HEK293 (cell line): Measurements from ENCODE around the gene PPP1R15B.

Experiments
- BCL11A ChIP-seq: fragments of 450-650 bp; formaldehyde crosslinking; IDR thresholded peaks from 2 replicates; pipeline ENCODE4 v1.5.1; 2016; ENCODE audit warnings: low read depth, missing biosample characterization, missing genetic modification characterization
- GFI1B ChIP-seq: fragments of 450-650 bp; formaldehyde crosslinking; IDR thresholded peaks from 2 replicates; pipeline ENCODE4 v1.5.1; 2016; ENCODE audit warnings: missing biosample characterization, missing genetic modification characterization
- HOXD13 ChIP-seq: sonication (generic); formaldehyde crosslinking; IDR thresholded peaks from 2 replicates; pipeline ENCODE4 v1.8.0; 2022; ENCODE audit warnings: missing genetic modification reagents, borderline replicate concordance
- SCRT1 ChIP-seq: fragments of 450-650 bp; formaldehyde crosslinking; IDR thresholded peaks from 2 replicates; pipeline ENCODE4 v1.5.1; 2016; ENCODE audit warnings: missing biosample characterization, missing genetic modification characterization, borderline replicate concordance
- SP2 ChIP-seq: fragments of 450-650 bp; formaldehyde crosslinking; IDR thresholded peaks from 2 replicates; pipeline ENCODE4 v1.5.1; 2016; ENCODE audit warnings: missing biosample characterization, missing genetic modification characterization
- TRIM28 ChIP-seq: IDR thresholded peaks from 2 replicates; pipeline ENCODE4 v1.6.1; 2011; ENCODE audit warnings: low read length, control low read depth, borderline replicate concordance
- ZBTB21 ChIP-seq: fragments of 450-650 bp; formaldehyde crosslinking; IDR thresholded peaks from 2 replicates; pipeline ENCODE4 v1.5.1; 2017; ENCODE audit warnings: missing biosample characterization, missing genetic modification characterization
- ZEB2 ChIP-seq: fragments of 450-650 bp; formaldehyde crosslinking; IDR thresholded peaks from 2 replicates; pipeline ENCODE4 v1.5.1; 2016; ENCODE audit warnings: missing biosample characterization, missing genetic modification characterization
- ZFP37 ChIP-seq: fragments of 450-650 bp; formaldehyde crosslinking; IDR thresholded peaks from 2 replicates; pipeline ENCODE4 v1.5.1; 2016; ENCODE audit warnings: missing biosample characterization, missing genetic modification characterization
- ZNF10 ChIP-seq: fragments of 450-650 bp; formaldehyde crosslinking; IDR thresholded peaks from 2 replicates; pipeline ENCODE4 v1.5.1; 2017; ENCODE audit warnings: missing biosample characterization, missing genetic modification characterization
- ZNF146 ChIP-seq: fragments of 450-650 bp; formaldehyde crosslinking; IDR thresholded peaks from 2 replicates; pipeline ENCODE4 v1.5.1; 2016; ENCODE audit warnings: missing biosample characterization, missing genetic modification characterization
- ZNF175 ChIP-seq: fragments of 450-650 bp; formaldehyde crosslinking; IDR thresholded peaks from 2 replicates; pipeline ENCODE4 v1.5.1; 2016; ENCODE audit warnings: missing biosample characterization, missing genetic modification characterization
- ZNF2 ChIP-seq: fragments of 450-650 bp; formaldehyde crosslinking; IDR thresholded peaks from 2 replicates; pipeline ENCODE4 v1.5.1; 2016; ENCODE audit warnings: missing biosample characterization, missing genetic modification characterization
- ZNF211 ChIP-seq: fragments of 450-650 bp; formaldehyde crosslinking; IDR thresholded peaks from 2 replicates; pipeline ENCODE4 v1.5.1; 2016; ENCODE audit warnings: low read depth, missing biosample characterization, missing genetic modification characterization
- ZNF214 ChIP-seq: fragments of 450-650 bp; formaldehyde crosslinking; IDR thresholded peaks from 2 replicates; pipeline ENCODE4 v1.5.1; 2017; ENCODE audit warnings: missing biosample characterization, mild to moderate bottlenecking, missing genetic modification characterization, borderline replicate concordance
- ZNF274 ChIP-seq, 2 experiments: fragments of 200-500 bp in 1 of 2; fragments of 450-650 bp in 1 of 2; sonication (Bioruptor generic) in 1 of 2; formaldehyde crosslinking in 1 of 2; IDR thresholded peaks; 2 replicates each; pipeline versions ENCODE4 v1.5.1 to v1.6.1; 2014 to 2016; ENCODE audit warnings: borderline replicate concordance in 1 of 2, inconsistent platforms in 1 of 2, low read length in 1 of 2, missing biosample characterization in 1 of 2, missing genetic modification characterization in 1 of 2
- ZNF366 ChIP-seq: fragments of 450-650 bp; formaldehyde crosslinking; conservative IDR thresholded peaks from 2 replicates; pipeline ENCODE4 v1.5.1; 2016; ENCODE audit warnings: missing biosample characterization, missing genetic modification characterization
- ZNF391 ChIP-seq: fragments of 450-650 bp; formaldehyde crosslinking; IDR thresholded peaks from 2 replicates; pipeline ENCODE4 v1.5.1; 2016; ENCODE audit warnings: low read depth, missing biosample characterization, missing genetic modification characterization, borderline replicate concordance
- ZNF514 ChIP-seq: fragments of 450-650 bp; formaldehyde crosslinking; IDR thresholded peaks from 2 replicates; pipeline ENCODE4 v1.5.1; 2016; ENCODE audit warnings: missing biosample characterization, missing genetic modification characterization
- ZNF529 ChIP-seq: fragments of 450-650 bp; formaldehyde crosslinking; IDR thresholded peaks from 2 replicates; pipeline ENCODE4 v1.5.1; 2017; ENCODE audit warnings: missing genetic modification characterization, missing biosample characterization; ENCODE audit not compliant: insufficient replicate concordance
- ZNF596 ChIP-seq: fragments of 450-650 bp; IDR thresholded peaks from 2 replicates; pipeline ENCODE4 v1.5.0; 2018; ENCODE audit warnings: missing biosample characterization, mild to moderate bottlenecking, missing genetic modification characterization, moderate library complexity
- ZNF701 ChIP-seq: fragments of 450-650 bp; formaldehyde crosslinking; IDR thresholded peaks from 2 replicates; pipeline ENCODE4 v1.5.1; 2016; ENCODE audit warnings: missing biosample characterization, missing genetic modification characterization
- ZNF76 ChIP-seq: fragments of 450-650 bp; formaldehyde crosslinking; IDR thresholded peaks from 2 replicates; pipeline ENCODE4; 2016; ENCODE audit warnings: low read depth, missing biosample characterization, missing genetic modification characterization, borderline replicate concordance
- ZNF777 ChIP-seq: fragments of 450-650 bp; formaldehyde crosslinking; IDR thresholded peaks from 2 replicates; pipeline ENCODE4 v1.5.1; 2017; ENCODE audit warnings: missing biosample characterization, missing genetic modification characterization, borderline replicate concordance
- ZNF785 ChIP-seq: fragments of 450-650 bp; formaldehyde crosslinking; IDR thresholded peaks from 2 replicates; pipeline ENCODE4 v1.5.1; 2016; ENCODE audit warnings: missing biosample characterization, missing genetic modification characterization
- ZNF830 ChIP-seq: fragments of 450-650 bp; IDR thresholded peaks from 2 replicates; pipeline ENCODE4 v1.5.0; 2018; ENCODE audit warnings: missing biosample characterization, missing genetic modification characterization, low read depth, mild to moderate bottlenecking, moderate library complexity
- ZNF843 ChIP-seq: fragments of 450-650 bp; formaldehyde crosslinking; IDR thresholded peaks from 2 replicates; pipeline ENCODE4 v1.5.1; 2016; ENCODE audit warnings: missing biosample characterization, missing genetic modification characterization
- TF ChIP-seq, protein P1 (sequence below): fragments of 450-650 bp; formaldehyde crosslinking; IDR thresholded peaks from 2 replicates; pipeline ENCODE4 v1.5.1; 2016; ENCODE audit warnings: missing biosample characterization, missing genetic modification characterization
- TF ChIP-seq, protein P2 (sequence below): fragments of 450-650 bp; formaldehyde crosslinking; IDR thresholded peaks from 2 replicates; pipeline ENCODE4 v1.5.1; 2016; ENCODE audit warnings: missing biosample characterization, missing genetic modification characterization
- TF ChIP-seq, protein P3 (sequence below): fragments of 450-650 bp; formaldehyde crosslinking; IDR thresholded peaks from 2 replicates; pipeline ENCODE4 v1.5.1; 2017; ENCODE audit warnings: missing biosample characterization, missing genetic modification characterization
- TF ChIP-seq, protein P4 (sequence below): fragments of 450-650 bp; formaldehyde crosslinking; IDR thresholded peaks from 2 replicates; pipeline ENCODE4 v1.5.1; 2016; ENCODE audit warnings: missing biosample characterization, missing genetic modification characterization
- TF ChIP-seq, protein P5 (sequence below): fragments of 450-650 bp; formaldehyde crosslinking; IDR thresholded peaks from 2 replicates; pipeline ENCODE4 v1.5.1; 2016; ENCODE audit warnings: missing biosample characterization, missing genetic modification characterization

The PPP1R15B gene

DNA sequence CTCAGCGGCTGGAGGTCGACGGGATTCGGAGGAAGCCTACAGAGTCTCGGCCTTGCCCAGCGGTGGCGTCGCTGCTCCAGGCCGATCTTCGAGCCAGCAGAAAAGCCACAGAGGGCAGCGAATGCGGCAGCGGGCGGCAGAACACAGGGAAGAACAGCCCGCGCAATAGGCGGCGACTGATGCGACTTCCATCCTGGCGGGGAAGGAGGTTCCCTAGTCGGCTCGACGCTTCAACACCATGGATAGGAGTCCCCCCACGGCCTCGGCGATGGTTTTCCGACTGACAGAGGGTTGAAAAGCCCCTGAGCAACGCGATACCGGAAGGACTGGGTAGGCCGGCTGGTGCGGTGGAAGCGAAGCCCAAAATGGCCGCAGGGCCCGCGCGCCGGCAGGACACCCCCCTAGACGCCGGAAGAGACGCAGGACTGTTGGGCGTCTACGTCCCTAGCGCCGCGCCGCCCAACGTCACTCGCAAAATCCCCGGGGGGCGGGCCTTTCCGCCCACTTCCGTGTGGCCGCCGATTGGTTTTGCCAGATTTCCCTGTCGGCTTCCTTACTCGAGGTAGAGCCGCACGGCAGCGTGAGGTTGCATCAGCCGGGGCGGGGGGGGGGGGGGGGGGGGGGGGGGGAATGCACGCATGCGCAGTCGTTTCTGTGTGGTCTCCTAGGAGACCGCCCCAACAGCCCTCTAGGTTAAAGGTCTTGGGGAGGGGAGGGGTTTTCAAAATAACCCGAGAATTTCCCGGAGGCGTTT lies at the start of gene PPP1R15B (continued):
- TF ChIP-seq BCL11A (tag by site-specific recombination) (no peak), ZEB2 (tag by site-specific recombination) (peak; percentile 79), ZNF146 (tag by site-specific recombination) (no peak), ZNF830 (no peak), ZNF514 (tag by site-specific recombination) (no peak), TRIM28 (peak; percentile 20; the same call in 1 of the 2 replicates), ZNF214 (tag by site-specific recombination) (no peak), ZNF843 (tag by site-specific recombination) (no peak), ZNF785 (tag by site-specific recombination) (no peak), ZNF391 (tag by site-specific recombination) (peak; percentile 26; the same call in 1 of the 2 replicates), ZNF274 (IDR thresholded peaks at IDR 0.05; ENCODE audit: low read length) (no peak), ZNF274 (tag by site-specific recombination; IDR thresholded peaks at IDR 0.05; ENCODE audit: borderline replicate concordance) (no peak), ZBTB21 (tag by site-specific recombination) (peak; percentile 95), ZNF701 (tag by site-specific recombination) (no peak), SCRT1 (tag by site-specific recombination) (no peak), ZNF175 (no peak), ZNF366 (tag by site-specific recombination) (no peak), ZNF10 (tag by site-specific recombination) (no peak), ZNF777 (tag by site-specific recombination) (no peak), HOXD13 (CRISPR knock-in tag) (no peak), ZNF211 (tag by site-specific recombination) (no peak), ZNF596 (no peak), ZNF76 (no peak; the same call in 1 of the 2 replicates), ZNF529 (tag by site-specific recombination) (no peak), SP2 (tag by site-specific recombination) (peak; percentile 91), ZFP37 (tag by site-specific recombination) (peak; percentile 64; the same call in 1 of the 2 replicates), GFI1B (no peak), ZNF2 (tag by site-specific recombination) (peak; percentile 58; the same call in 1 of the 2 replicates)
- TF ChIP-seq, protein P1, sequence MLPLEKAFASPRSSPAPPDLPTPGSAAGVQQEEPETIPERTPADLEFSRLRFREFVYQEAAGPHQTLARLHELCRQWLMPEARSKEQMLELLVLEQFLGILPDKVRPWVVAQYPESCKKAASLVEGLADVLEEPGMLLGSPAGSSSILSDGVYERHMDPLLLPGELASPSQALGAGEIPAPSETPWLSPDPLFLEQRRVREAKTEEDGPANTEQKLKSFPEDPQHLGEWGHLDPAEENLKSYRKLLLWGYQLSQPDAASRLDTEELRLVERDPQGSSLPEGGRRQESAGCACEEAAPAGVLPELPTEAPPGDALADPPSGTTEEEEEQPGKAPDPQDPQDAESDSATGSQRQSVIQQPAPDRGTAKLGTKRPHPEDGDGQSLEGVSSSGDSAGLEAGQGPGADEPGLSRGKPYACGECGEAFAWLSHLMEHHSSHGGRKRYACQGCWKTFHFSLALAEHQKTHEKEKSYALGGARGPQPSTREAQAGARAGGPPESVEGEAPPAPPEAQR (tag by site-specific recombination): no peak
- TF ChIP-seq, protein P2, sequence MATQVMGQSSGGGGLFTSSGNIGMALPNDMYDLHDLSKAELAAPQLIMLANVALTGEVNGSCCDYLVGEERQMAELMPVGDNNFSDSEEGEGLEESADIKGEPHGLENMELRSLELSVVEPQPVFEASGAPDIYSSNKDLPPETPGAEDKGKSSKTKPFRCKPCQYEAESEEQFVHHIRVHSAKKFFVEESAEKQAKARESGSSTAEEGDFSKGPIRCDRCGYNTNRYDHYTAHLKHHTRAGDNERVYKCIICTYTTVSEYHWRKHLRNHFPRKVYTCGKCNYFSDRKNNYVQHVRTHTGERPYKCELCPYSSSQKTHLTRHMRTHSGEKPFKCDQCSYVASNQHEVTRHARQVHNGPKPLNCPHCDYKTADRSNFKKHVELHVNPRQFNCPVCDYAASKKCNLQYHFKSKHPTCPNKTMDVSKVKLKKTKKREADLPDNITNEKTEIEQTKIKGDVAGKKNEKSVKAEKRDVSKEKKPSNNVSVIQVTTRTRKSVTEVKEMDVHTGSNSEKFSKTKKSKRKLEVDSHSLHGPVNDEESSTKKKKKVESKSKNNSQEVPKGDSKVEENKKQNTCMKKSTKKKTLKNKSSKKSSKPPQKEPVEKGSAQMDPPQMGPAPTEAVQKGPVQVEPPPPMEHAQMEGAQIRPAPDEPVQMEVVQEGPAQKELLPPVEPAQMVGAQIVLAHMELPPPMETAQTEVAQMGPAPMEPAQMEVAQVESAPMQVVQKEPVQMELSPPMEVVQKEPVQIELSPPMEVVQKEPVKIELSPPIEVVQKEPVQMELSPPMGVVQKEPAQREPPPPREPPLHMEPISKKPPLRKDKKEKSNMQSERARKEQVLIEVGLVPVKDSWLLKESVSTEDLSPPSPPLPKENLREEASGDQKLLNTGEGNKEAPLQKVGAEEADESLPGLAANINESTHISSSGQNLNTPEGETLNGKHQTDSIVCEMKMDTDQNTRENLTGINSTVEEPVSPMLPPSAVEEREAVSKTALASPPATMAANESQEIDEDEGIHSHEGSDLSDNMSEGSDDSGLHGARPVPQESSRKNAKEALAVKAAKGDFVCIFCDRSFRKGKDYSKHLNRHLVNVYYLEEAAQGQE: peak; percentile 59; the same call in 1 of the 2 replicates
- TF ChIP-seq, protein P3, sequence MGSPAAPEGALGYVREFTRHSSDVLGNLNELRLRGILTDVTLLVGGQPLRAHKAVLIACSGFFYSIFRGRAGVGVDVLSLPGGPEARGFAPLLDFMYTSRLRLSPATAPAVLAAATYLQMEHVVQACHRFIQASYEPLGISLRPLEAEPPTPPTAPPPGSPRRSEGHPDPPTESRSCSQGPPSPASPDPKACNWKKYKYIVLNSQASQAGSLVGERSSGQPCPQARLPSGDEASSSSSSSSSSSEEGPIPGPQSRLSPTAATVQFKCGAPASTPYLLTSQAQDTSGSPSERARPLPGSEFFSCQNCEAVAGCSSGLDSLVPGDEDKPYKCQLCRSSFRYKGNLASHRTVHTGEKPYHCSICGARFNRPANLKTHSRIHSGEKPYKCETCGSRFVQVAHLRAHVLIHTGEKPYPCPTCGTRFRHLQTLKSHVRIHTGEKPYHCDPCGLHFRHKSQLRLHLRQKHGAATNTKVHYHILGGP (tag by site-specific recombination): no peak
- TF ChIP-seq, protein P4, sequence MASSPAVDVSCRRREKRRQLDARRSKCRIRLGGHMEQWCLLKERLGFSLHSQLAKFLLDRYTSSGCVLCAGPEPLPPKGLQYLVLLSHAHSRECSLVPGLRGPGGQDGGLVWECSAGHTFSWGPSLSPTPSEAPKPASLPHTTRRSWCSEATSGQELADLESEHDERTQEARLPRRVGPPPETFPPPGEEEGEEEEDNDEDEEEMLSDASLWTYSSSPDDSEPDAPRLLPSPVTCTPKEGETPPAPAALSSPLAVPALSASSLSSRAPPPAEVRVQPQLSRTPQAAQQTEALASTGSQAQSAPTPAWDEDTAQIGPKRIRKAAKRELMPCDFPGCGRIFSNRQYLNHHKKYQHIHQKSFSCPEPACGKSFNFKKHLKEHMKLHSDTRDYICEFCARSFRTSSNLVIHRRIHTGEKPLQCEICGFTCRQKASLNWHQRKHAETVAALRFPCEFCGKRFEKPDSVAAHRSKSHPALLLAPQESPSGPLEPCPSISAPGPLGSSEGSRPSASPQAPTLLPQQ (tag by site-specific recombination): peak; percentile 61; the same call in 1 of the 2 replicates
- TF ChIP-seq, protein P5, sequence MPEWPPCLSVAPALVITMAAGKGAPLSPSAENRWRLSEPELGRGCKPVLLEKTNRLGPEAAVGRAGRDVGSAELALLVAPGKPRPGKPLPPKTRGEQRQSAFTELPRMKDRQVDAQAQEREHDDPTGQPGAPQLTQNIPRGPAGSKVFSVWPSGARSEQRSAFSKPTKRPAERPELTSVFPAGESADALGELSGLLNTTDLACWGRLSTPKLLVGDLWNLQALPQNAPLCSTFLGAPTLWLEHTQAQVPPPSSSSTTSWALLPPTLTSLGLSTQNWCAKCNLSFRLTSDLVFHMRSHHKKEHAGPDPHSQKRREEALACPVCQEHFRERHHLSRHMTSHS (tag by site-specific recombination): no peak
